ENCODE data around the gene CYREN. TPM values are rescaled to one million over a fixed set of nuclear protein-coding genes. Genes with fewer than 3 reads are reported as not detected.

CYREN gene
- total and polyA plus RNA-seq, 2 of the 13 experiments (the other 11 are each of a cell fraction or from before 2014, with no cell fraction given) = 20.7 to 60.7 TPM

DNA sequence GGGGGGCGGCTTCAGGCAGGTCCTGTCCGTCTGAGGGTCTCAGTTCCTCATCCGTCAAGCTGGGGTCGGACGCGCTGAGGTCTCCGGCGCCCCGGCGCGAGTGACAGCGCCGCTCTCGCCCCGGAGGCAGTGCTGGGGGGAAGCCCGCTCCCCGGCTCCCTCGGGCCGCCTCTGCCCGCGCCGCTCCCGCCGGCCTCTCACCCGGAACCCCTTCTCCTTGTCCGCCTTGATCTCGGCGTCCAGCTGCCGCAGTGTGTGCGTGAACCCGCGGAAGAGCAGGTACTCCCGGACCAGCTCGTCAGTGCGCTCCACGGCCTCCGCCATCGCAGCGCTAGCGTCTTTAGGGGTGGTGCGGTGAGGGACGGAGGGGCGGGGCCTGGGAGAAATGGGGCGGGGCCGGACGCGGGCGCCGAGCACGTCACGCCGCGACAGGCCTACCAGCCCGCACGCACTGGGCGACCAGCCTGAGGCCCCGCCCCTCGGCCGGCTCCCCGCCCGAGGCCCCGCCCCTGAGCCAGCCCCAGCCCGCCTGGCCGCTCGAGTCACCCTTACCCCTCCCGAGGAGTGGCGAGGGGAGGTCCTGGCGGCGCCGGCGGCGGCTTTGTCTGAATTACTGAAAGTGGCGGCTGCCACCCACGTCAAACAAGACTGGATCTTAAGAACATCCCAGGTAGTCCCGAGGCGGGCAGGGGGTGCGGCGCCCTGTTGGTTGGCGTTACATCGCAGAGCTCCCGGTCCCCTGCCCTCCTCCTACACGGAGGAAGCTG is 40.9 kb upstream of the CYREN start, which contains the start of gene WDR91 (continued):
- TF ChIP-seq, protein P1, sequence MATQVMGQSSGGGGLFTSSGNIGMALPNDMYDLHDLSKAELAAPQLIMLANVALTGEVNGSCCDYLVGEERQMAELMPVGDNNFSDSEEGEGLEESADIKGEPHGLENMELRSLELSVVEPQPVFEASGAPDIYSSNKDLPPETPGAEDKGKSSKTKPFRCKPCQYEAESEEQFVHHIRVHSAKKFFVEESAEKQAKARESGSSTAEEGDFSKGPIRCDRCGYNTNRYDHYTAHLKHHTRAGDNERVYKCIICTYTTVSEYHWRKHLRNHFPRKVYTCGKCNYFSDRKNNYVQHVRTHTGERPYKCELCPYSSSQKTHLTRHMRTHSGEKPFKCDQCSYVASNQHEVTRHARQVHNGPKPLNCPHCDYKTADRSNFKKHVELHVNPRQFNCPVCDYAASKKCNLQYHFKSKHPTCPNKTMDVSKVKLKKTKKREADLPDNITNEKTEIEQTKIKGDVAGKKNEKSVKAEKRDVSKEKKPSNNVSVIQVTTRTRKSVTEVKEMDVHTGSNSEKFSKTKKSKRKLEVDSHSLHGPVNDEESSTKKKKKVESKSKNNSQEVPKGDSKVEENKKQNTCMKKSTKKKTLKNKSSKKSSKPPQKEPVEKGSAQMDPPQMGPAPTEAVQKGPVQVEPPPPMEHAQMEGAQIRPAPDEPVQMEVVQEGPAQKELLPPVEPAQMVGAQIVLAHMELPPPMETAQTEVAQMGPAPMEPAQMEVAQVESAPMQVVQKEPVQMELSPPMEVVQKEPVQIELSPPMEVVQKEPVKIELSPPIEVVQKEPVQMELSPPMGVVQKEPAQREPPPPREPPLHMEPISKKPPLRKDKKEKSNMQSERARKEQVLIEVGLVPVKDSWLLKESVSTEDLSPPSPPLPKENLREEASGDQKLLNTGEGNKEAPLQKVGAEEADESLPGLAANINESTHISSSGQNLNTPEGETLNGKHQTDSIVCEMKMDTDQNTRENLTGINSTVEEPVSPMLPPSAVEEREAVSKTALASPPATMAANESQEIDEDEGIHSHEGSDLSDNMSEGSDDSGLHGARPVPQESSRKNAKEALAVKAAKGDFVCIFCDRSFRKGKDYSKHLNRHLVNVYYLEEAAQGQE (IDR thresholded peaks at IDR 0.05; ENCODE audit: borderline replicate concordance in 1 of 2, low read depth in 1 of 2, low read length in 2 of 2) = peak in 1 of 2 experiments; percentile 42; a peak in 1 of 4 replicates
- TF ChIP-seq, protein P2, sequence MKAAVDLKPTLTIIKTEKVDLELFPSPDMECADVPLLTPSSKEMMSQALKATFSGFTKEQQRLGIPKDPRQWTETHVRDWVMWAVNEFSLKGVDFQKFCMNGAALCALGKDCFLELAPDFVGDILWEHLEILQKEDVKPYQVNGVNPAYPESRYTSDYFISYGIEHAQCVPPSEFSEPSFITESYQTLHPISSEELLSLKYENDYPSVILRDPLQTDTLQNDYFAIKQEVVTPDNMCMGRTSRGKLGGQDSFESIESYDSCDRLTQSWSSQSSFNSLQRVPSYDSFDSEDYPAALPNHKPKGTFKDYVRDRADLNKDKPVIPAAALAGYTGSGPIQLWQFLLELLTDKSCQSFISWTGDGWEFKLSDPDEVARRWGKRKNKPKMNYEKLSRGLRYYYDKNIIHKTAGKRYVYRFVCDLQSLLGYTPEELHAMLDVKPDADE (CRISPR knock-in tag; IDR thresholded peaks at IDR 0.05) = no peak
- TF ChIP-seq, protein P3, sequence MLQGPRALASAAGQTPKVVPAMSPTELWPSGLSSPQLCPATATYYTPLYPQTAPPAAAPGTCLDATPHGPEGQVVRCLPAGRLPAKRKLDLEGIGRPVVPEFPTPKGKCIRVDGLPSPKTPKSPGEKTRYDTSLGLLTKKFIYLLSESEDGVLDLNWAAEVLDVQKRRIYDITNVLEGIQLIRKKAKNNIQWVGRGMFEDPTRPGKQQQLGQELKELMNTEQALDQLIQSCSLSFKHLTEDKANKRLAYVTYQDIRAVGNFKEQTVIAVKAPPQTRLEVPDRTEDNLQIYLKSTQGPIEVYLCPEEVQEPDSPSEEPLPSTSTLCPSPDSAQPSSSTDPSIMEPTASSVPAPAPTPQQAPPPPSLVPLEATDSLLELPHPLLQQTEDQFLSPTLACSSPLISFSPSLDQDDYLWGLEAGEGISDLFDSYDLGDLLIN (CRISPR knock-in tag; IDR thresholded peaks at IDR 0.05; ENCODE audit: borderline replicate concordance) = no peak
- peak; percentile 53; the same call in 1 of the 2 replicates for TF ChIP-seq CREB1 (IDR thresholded peaks at IDR 0.05)
- TF ChIP-seq CREB1 (CRISPR knock-in tag; IDR thresholded peaks at IDR 0.05) = no peak
- 0 out of 2 replicates have a peak, but pooled peaks have one; percentile 36 for TF ChIP-seq WIZ (CRISPR knock-in tag; IDR thresholded peaks at IDR 0.05)
- TF ChIP-seq, protein P4, sequence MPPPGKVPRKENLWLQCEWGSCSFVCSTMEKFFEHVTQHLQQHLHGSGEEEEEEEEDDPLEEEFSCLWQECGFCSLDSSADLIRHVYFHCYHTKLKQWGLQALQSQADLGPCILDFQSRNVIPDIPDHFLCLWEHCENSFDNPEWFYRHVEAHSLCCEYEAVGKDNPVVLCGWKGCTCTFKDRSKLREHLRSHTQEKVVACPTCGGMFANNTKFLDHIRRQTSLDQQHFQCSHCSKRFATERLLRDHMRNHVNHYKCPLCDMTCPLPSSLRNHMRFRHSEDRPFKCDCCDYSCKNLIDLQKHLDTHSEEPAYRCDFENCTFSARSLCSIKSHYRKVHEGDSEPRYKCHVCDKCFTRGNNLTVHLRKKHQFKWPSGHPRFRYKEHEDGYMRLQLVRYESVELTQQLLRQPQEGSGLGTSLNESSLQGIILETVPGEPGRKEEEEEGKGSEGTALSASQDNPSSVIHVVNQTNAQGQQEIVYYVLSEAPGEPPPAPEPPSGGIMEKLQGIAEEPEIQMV (CRISPR knock-in tag; IDR thresholded peaks at IDR 0.05; ENCODE audit: low read depth) = no peak
- TF ChIP-seq, protein P5, sequence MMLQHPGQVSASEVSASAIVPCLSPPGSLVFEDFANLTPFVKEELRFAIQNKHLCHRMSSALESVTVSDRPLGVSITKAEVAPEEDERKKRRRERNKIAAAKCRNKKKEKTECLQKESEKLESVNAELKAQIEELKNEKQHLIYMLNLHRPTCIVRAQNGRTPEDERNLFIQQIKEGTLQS (CRISPR knock-in tag; IDR thresholded peaks at IDR 0.05) = no peak
- TF ChIP-seq, protein P6, sequence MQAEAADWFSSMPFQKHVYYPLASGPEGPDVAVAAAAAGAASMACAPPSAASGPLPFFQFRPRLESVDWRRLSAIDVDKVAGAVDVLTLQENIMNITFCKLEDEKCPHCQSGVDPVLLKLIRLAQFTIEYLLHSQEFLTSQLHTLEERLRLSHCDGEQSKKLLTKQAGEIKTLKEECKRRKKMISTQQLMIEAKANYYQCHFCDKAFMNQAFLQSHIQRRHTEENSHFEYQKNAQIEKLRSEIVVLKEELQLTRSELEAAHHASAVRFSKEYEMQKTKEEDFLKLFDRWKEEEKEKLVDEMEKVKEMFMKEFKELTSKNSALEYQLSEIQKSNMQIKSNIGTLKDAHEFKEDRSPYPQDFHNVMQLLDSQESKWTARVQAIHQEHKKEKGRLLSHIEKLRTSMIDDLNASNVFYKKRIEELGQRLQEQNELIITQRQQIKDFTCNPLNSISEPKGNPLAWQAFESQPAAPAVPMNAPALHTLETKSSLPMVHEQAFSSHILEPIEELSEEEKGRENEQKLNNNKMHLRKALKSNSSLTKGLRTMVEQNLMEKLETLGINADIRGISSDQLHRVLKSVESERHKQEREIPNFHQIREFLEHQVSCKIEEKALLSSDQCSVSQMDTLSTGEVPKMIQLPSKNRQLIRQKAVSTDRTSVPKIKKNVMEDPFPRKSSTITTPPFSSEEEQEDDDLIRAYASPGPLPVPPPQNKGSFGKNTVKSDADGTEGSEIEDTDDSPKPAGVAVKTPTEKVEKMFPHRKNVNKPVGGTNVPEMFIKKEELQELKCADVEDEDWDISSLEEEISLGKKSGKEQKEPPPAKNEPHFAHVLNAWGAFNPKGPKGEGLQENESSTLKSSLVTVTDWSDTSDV (CRISPR knock-in tag; IDR thresholded peaks at IDR 0.05) = peak; percentile 50; the same call in 1 of the 2 replicates
- TF ChIP-seq, protein P7, sequence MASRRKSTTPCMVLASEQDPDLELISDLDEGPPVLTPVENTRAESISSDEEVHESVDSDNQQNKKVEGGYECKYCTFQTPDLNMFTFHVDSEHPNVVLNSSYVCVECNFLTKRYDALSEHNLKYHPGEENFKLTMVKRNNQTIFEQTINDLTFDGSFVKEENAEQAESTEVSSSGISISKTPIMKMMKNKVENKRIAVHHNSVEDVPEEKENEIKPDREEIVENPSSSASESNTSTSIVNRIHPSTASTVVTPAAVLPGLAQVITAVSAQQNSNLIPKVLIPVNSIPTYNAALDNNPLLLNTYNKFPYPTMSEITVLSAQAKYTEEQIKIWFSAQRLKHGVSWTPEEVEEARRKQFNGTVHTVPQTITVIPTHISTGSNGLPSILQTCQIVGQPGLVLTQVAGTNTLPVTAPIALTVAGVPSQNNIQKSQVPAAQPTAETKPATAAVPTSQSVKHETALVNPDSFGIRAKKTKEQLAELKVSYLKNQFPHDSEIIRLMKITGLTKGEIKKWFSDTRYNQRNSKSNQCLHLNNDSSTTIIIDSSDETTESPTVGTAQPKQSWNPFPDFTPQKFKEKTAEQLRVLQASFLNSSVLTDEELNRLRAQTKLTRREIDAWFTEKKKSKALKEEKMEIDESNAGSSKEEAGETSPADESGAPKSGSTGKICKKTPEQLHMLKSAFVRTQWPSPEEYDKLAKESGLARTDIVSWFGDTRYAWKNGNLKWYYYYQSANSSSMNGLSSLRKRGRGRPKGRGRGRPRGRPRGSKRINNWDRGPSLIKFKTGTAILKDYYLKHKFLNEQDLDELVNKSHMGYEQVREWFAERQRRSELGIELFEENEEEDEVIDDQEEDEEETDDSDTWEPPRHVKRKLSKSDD (CRISPR knock-in tag; IDR thresholded peaks at IDR 0.05; ENCODE audit: low read depth) = no peak
